NCI-H2107 treated with DMSO at 0.1 percent for 48 hours (cell line): Measurements from ENCODE around the gene TRIM63.

Experiments used
- DNase-seq: peaks from one replicate; lab custom pipeline; 2025; ENCODE audit not compliant: unreplicated experiment; lab: John Stamatoyannopoulos, UW

TRIM63 gene

DNA sequence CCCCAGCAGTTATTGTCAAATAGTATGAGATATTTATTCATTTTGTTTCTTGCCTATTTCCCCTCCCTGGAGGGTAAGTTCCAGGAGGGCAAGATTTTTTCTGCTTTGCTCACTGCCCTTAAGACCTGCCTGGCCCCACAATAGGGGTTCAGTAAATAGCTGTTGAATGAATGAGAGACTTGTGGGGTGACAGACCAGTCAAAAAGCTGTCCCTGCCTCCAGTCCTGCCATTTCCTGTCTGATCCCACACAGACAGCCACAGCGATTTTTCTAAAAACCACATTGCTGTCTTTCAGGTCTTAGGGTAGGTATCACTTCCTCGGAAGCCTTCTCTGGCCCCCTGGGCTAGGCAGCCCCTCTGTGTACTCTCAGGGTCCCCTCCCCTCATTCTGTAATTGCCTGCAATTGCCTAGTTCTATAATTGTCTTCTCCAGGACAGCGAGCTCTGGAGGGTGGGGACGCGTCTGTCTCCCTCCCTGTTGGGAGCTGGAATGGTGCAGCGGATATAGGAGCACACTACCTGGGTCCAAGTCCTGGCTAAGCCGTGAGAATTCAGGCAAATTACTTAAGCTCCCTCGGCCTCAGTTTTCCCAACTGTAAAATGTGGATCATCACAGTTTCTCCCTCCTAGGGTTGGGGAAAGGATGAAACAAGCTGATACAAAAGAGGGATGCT, 47.7 kb downstream of the TRIM63 start:
- no peak for DNase-seq

DNA sequence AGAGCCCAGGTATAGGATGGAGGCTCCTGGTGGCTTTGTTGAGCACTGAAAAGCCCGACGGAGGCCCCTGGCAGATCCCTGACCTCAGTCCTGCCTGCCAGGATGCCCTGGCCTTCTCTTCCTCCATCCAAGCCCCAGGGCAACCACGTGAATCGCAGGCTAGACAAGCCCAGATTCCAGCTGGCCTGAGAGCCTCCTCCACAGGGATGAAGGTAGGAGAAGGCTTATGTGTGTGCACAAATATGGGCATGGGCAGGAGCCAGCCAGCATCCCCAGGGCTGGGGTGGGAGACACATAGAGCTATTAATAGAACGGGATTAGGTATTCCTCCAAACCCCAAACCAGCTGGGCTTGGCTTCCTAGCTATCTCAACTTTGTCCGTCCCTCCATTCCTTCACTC, 49.8 kb downstream of the TRIM63 start:
- no peak for DNase-seq

GRCh38 chr1:26016953-26017545, 50.4 kb downstream of the TRIM63 start:
- DNase-seq = no peak

- no peak for DNase-seq
Observed at GRCh38 chr1:26016258-26016952, 51.0 kb downstream of the TRIM63 start.

DNA sequence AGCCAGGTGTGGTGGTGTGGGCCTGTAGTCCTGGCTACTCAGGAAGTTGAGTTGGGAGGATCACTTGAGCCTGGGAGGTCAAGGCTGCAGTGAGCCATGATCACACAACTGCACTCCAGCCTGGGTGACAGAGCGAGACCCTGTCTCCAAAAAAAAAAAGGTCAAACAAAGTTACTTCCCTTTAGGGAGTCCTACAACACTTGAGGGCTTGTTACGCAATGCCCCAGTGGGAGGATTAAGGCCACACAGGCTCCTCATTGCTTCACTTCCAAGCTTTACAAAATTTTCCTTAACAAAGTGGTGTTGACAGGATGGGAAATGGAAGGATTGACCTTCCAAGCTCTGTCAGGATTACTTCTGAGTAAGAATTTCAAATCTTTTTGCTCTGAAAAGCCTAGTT, 52.1 kb downstream of the TRIM63 start:
- no peak for DNase-seq

DNA sequence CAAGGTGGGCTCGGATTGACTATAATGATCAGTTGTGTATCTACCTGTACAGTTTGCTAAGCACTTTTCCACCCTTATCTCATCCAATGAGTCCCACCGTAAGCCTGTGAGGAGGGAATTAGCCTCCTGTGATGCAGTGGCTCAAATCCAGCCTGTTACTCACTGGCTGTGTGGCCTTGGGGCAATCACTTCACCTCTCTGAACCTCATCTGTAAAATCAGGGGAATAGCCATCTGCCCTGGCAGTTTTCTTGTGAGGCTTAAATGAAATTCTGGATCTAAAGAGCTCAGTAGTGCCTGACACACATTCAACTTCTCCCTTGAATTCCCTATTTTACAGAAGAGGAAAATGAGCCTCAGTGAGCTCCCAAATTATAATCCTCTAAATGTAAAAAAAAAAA, 53.3 kb downstream of the TRIM63 start:
- no peak for DNase-seq

GRCh38 chr1:26012864-26013263, 54.6 kb downstream of the TRIM63 start:
- DNase-seq = no peak

- DNase-seq = no peak
Observed at GRCh38 chr1:26010825-26011224, 56.6 kb downstream of the TRIM63 start.

DNA sequence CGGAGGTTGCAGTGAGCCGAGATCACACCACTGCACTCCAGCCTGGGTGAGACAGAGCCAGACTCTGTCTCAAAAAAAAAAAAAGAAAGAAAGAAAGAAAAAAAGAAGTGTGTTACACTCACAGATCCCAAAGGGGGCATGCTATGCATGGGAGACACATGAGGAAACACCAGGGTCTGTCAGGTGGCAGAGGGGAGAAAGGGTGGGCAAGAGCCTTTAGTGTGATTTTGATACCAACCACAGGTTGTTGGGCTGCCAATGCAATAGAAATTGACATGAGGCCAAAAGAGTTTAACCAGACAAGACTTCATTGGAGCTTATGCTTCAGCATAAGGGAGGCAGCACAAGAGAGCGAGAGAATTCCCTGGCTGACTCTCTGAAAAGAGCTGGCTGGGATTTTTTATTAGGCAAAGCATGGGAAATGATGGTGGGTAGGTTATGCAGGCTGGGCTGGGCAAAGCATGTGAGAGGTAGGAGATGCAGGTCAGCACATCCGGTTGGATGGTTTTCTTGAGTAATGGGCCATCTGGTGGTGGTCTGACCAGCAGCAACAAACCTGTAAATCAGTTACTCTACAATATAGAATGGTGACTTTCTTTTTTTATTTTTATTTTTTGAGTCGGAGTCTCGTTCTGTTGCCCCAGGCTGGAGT, 57.5 kb downstream of the TRIM63 start:
- no peak for DNase-seq

GRCh38 chr1:26006710-26007109, 60.7 kb downstream of the TRIM63 start:
- no peak for DNase-seq

DNA sequence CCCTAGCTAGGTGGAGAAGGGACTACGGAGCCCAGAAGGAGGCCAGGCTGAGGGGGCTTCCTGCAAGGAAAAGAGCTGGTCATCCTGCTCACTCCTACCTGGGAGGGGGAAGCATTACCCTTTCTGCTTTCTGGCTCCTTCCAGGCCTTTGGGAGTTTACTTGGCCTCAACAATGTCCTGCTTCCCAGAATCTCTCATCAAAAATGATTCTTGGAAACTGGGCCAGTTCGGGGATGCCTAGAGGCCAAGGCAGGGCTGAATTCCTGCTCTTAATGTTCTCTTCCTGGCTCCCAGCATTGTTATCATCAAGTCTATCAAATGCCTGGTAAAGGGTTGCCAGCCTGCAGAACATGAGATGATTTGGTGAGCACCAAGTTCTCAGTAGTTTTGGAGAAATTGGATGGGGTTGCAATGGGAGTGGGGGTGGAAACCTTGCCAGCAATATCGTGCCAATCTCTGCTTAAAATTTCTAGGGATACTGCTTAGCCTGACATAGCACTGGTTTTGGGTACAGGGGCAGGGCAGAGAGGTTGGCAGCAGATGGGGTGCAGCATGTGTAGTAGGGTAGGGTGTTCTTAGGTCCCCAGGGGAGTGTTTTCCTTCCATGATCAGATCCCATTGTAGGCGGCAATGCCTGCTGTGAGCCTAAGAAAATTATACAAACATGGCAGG, 61.9 kb downstream of the TRIM63 start:
- no peak for DNase-seq

GRCh38 chr1:26003756-26004155, 63.7 kb downstream of the TRIM63 start:
- no peak for DNase-seq

DNA sequence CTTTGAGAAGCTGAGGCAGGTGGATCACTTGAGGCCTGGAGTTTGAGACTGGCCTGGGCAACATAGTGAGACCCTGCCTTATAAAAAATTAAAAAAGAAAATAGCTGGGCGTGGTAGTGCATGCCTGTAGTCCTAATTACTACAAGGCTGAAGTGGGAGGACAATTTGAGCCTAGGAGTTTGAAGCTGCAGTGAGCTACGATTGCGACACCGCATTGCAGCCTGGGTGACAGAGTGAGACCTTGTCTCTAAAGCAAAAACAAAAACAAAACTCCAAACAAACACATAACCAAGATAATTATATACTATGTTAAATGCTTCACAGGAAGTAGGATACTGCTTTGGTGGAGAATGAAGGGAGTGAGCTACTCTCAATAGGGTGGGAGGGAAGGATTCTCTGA, 64.2 kb downstream of the TRIM63 start:
- no peak for DNase-seq
